Suppressor macrophage (primary cell): Measurements from ENCODE around the gene MROH8.
A peak's percentile ranks its signal among the peaks of the same experiment; 100 is the strongest.

ENCODE experiments used
- DNase-seq, 4 experiments: peaks; one replicate each; pipeline ENCODE4 v3.0.0-alpha.2; 2020 to 2022
- total RNA-seq, 17 experiments: gene quantifications; one replicate each; lab custom pipeline; 2026; ENCODE audit warnings: mixed read lengths in 6 of 17, inconsistent platforms in 3 of 17; lab: John Stamatoyannopoulos, UW

MROH8 gene
- total RNA-seq: 0.25 to 3.2 (median 1.0) reads per million in 17 experiments

GRCh38 chr20:37178839-37179682 lies at the start of gene MROH8, which contains the start of gene RPN2:
Gene MROH8, minus strand, starts transcription at chr20:37179548.
Gene RPN2, plus strand, starts transcription at chr20:37179330. Its CDS starts 27 bp downstream, at chr20:37179357.
- DNase-seq: peak; percentile 97 to 98 (median 98)

- DNase-seq: no peak
Observed at GRCh38 chr20:37228656-37229055, 49.3 kb upstream of the MROH8 start.

- DNase-seq: no peak
Observed at GRCh38 chr20:37228082-37228481, 48.7 kb upstream of the MROH8 start.

- DNase-seq: no peak
Observed at GRCh38 chr20:37226889-37227288, 47.5 kb upstream of the MROH8 start.

DNA sequence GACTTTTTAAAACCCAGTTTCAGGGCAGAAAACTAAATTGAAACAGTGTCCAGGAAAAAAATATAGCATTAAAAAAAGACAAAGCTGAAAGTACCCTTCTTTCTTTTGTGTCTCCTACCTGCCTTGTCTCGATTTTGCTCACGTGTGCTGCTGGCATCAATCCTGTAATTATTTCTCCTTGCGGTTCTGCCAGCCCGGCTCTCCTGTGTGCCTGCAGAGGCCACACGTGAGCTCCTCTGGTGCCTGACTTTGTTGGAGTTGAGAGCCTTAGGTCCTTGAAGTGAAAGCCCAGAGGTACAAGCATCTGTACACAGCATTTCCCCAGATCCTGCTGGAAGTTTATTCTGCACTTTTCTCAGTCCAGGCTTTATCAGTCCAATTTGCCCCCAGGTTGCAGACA lies 45.8 kb upstream of the MROH8 start:
- no peak for DNase-seq

DNA sequence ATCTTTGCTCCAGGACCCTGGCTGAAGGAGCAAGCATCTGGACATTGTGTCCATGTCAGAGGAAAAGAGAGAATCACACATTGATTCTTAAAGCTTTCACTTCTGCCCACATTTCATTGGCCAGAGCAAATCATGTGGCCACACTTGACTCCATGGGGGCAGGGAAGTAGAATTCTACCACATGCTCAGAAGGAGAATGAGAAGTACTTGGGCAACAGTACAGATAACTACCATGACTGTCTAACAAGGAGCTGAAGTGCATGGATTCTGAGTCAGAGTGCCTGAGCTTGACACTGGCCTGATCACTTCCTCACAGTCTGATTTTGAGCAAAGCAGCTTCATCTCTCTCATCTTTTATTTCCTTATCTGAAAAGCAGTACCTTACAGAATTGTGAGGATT lies 43.7 kb upstream of the MROH8 start:
- DNase-seq: peak; percentile 84 to 95 (median 90)

DNA sequence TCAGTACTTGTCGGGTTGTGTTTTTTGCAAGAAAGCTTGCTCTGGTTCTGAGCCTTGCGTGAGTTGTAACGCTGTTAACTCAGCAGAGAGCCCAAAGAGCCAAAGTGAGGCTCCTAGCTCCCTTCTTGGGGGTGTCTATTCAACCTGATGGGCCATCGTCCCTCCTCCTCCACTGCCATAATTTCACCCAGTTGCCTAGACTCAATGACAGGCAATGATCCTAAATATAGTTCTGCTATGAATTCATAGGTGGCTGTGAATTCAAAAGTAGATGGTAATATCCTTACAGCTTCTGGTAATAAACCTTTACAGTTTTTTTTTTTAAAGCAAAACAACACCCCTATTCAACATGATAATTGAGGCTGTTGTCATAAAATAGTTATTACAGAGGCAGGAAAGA lies 42.7 kb upstream of the MROH8 start:
- no peak for DNase-seq

- peak in 2 of 4 experiments; percentile 6 to 11 for DNase-seq
Observed at GRCh38 chr20:37220731-37221130, 41.4 kb upstream of the MROH8 start.

- DNase-seq: no peak
Observed at GRCh38 chr20:37219751-37220668, 40.7 kb upstream of the MROH8 start.

DNA sequence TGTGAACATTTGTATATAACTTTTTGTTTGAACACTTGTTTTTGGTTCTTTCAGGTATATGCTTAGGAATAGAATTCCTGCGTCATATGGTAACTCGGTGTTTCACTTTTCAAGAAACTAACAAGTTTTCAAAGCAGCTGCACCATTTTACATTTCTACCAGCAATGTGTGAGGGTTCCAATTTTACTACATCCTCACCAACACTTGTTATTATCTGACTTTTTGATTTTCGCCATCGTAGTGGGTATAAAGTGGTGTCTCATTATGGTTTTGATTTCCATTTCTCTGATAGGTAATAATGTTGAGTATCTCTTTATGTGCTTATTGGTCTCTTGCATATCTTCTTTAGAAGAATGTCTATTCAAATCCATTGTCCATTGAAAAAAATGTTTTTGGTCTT lies 39.6 kb upstream of the MROH8 start:
- no peak for DNase-seq

- no peak for DNase-seq
Observed at GRCh38 chr20:37218441-37218840, 39.1 kb upstream of the MROH8 start.

GRCh38 chr20:37209661-37210314 lies 30.4 kb upstream of the MROH8 start:
- DNase-seq: no peak

DNA sequence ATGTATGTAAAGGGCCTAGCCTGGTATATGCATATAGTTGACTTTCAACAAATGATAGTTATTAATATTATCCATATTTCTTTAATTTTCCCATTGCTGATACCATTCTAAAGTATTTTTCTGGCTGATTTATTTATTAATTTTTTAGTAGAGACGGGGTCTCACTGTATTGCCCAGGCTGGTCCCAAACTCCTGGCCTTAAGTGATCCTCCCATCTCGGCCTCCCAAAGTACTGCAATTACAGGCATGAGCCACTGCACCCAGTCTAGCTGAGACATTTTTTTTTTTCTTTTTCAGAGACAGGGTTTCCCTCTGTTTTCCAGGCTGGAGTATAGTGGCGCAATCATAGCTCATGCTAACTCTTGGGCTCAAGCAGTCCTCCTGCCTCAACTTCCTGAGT lies 29.8 kb upstream of the MROH8 start:
- no peak for DNase-seq

DNA sequence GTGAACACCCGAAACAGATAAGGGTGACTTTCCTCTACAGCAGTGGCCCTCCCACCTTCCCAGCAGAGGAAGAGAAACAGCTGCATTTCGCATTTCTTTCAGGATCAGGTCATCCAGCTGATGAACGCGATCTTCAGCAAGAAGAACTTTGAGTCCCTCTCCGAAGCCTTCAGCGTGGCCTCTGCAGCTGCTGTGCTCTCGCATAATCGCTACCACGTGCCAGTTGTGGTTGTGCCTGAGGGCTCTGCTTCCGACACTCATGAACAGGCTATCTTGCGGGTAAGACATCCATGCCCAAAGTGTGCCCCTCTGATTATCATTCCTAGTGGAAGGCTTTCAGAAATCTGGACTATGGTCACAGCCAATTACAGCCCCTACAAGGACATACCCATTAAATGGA lies 27.8 kb upstream of the MROH8 start:
- DNase-seq: no peak

- no peak for DNase-seq
Observed at GRCh38 chr20:37205794-37206193, 26.4 kb upstream of the MROH8 start.

DNA sequence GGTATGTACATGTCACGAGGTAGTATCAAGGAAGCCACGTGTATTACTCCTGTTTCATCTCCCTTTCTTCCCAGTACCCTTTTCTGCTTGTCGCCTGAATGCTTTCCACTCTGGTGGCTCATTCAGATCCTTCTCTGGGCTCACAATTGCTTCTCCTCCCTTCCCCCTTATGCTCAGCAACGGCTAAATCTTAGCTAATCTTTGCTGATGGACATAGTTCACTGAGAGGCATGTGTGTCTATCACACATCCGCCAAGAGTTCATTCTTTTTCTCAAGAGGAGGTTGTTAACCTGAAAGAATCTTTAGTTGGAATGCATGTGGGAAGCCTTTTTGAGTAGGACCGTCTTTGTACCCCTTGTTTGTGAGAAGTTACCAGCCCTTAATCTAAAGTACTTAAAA lies 25.8 kb upstream of the MROH8 start:
- DNase-seq: no peak

DNA sequence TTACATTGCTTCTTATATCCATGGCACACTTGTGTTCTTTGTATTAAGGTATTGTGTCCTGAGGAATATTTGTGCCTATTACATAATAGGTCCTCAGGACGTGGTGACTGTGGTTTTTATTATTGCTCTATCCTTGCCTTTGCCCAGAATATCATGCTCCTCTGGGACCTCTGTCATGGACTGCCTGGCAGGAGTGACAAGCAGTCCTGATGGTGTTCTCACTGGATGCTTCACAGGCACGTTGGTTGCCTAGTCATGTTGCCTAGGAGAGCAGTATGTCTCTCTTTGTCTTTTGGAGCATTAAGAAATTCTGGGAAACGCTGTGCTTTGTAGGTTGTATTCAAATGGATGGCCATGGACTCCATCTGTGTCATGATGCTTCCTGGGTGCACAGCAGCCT lies 24.7 kb upstream of the MROH8 start:
- DNase-seq: no peak

DNA sequence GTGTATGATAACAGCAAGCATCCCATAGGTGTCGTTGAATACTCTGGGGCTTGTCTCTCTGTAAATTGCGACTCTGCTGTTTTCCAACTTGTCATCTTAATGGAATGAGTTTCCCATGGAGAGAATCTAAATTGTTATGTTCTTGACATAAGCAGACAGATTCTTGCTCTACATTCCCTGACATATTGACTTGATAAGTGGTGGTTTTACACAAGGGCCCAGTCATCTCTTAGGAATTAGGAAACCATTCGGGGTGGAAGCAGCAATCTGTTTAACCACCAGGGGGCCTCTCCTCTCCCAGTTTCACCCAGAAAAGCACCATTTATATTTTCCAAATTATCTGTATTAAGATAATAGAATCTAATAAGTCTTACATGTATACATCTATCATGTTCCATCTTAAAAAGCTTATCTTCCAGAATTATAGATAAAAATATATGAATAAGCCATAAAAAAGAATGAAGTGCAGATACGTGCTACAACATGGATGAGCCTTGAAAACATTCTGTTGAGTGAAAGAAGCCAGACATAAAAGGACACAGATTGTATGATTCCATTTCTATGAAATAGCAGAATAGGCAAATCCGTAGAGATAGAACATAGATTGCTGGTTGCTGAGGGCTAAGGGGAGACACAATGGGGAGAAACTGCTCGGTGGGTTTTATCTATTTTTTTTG lies 23.1 kb upstream of the MROH8 start:
- peak; percentile 57 to 72 (median 65) for DNase-seq

DNA sequence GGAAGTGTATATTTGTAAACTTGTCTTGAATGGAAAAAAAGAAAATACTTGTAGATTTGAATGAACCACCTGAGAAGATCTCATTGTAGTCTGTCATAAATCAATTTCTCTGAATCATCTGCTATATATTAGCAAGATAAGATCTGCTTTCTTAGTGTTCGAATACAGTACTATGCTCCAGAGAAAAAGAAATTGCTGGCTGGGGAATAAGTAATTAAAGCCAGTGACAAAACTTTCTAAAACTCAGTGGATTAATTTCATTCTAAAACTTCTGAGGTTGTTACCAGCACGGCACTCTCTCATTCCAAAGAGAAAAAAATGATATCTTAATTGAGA lies 22.4 kb upstream of the MROH8 start:
- DNase-seq: no peak

DNA sequence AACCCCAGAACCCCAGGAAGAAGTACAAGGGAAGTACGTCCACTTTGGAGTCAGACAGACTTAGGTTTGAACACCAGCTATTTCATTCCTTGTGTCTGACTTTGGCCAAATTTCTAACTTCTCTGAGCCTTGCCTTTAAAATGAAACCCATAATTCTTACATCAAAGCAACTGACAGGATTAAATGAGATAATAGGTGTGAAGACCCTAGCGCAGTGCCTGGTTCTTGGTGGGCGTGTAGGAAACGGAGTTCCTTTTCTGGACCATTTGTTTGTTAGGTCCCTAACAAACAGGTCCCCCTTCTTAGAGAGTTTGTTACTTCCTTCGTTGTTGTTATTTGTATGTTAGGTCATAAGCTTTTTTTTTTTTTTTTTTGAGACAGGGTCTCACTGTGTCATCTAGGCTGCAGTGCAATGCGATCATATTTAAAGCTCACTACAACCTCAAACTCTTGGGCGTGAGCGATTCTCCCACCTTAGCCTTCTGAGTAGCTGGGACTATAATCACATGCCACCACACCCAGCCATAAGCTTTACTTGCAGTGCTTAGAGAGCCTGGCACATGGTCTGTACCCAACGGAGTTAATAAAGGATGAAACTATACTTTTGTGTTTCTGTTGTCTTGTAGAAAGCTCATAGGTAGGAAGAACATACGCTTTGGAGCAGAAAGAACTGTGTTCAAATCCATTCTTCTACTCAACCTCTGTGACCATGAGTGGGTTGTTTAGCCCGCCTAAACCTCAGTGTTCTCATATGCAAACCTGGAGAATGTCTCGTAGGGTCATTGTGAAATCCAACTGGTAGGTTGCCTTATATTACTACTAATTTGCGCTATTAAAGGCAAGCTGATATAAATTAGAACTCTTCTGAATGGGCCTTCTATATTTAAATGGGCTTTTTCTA lies 21.8 kb upstream of the MROH8 start:
- DNase-seq: no peak

GRCh38 chr20:37200376-37200775 lies 21.0 kb upstream of the MROH8 start:
- no peak for DNase-seq
